OCI-LY1 (cell line): ENCODE measurements around the gene VLDLR.

ENCODE experiments used
- H2AFZ ChIP-seq: fragments of 200-600 bp; sonication (generic), shearing (Covaris generic); 2 replicates; pipeline ENCODE4 v1.6.0; 2014; ENCODE audit warnings: antibody characterized with exemption, mild to moderate bottlenecking, low read length
- H3F3A ChIP-seq: fragments of 200-600 bp; sonication (generic), shearing (Covaris generic); 2 replicates; pipeline ENCODE4 v1.6.0; 2014; ENCODE audit warnings: mild to moderate bottlenecking, antibody characterized with exemption, low read length, moderate library complexity; ENCODE audit not compliant: insufficient read depth
- H3K27ac ChIP-seq: fragments of 200-600 bp; sonication (generic); 2 replicates; pipeline ENCODE4 v1.5.1; 2014; ENCODE audit warnings: low read length, mixed run types, mild to moderate bottlenecking, low read depth; ENCODE audit not compliant: poor library complexity, severe bottlenecking
- H3K27me3 ChIP-seq: fragments of 200-600 bp; sonication (generic); 2 replicates; pipeline ENCODE4 v1.6.0; 2014; ENCODE audit warnings: antibody characterized with exemption, mild to moderate bottlenecking, low read length, moderate library complexity; ENCODE audit not compliant: insufficient read depth
- H3K36me3 ChIP-seq: fragments of 200-600 bp; sonication (generic); 2 replicates; pipeline ENCODE4 v1.6.1; 2014; ENCODE audit warnings: mild to moderate bottlenecking, antibody characterized with exemption, low read length, moderate library complexity, mixed read lengths; ENCODE audit not compliant: insufficient read depth
- H3K4me1 ChIP-seq: fragments of 200-600 bp; sonication (generic); 2 replicates; pipeline ENCODE4 v1.5.1; 2014; ENCODE audit warnings: mild to moderate bottlenecking, low read length, moderate library complexity; ENCODE audit not compliant: insufficient read depth, severe bottlenecking
- H3K4me2 ChIP-seq: fragments of 200-600 bp; sonication (generic), shearing (Covaris generic); 2 replicates; pipeline ENCODE4 v1.6.1; 2014; ENCODE audit warnings: low read length
- H3K4me3 ChIP-seq: fragments of 200-600 bp; sonication (generic); 2 replicates; pipeline ENCODE4 v1.5.1; 2014; ENCODE audit warnings: low read length, low read depth, mild to moderate bottlenecking, mixed read lengths; ENCODE audit not compliant: poor library complexity, severe bottlenecking
- H3K79me2 ChIP-seq: fragments of 200-600 bp; shearing (Covaris generic); 2 replicates; pipeline ENCODE4 v1.6.1; 2016; ENCODE audit warnings: mixed run types, low read length, mixed read lengths; ENCODE audit not compliant: insufficient read depth
- H3K9ac ChIP-seq: fragments of 200-600 bp; sonication (generic), shearing (Covaris generic); 2 replicates; pipeline ENCODE4 v1.6.1; 2014; ENCODE audit warnings: mild to moderate bottlenecking, low read length, mixed read lengths
- H3K9me2 ChIP-seq: fragments of 200-600 bp; sonication (generic), shearing (Covaris generic); 2 replicates; pipeline ENCODE4 v1.6.1; 2014; ENCODE audit warnings: low read depth, mild to moderate bottlenecking, low read length, mixed read lengths
- H3K9me3 ChIP-seq: fragments of 200-600 bp; shearing (Covaris generic); 2 replicates; pipeline ENCODE4 v1.6.1; 2014; ENCODE audit warnings: low read length, mixed read lengths
- H4K20me1 ChIP-seq: fragments of 200-600 bp; sonication (generic), shearing (Covaris generic); 2 replicates; pipeline ENCODE4 v1.6.0; 2016; ENCODE audit warnings: mild to moderate bottlenecking, low read length; ENCODE audit not compliant: insufficient read depth
- EZH2 ChIP-seq: fragments of 200-600 bp; sonication (generic), shearing (Covaris generic); IDR thresholded peaks from 2 replicates; pipeline ENCODE4 v1.8.0; 2017; ENCODE audit warnings: borderline replicate concordance, mixed run types, mild to moderate bottlenecking, antibody characterized with exemption, low read length, moderate library complexity, mixed read lengths
- TF ChIP-seq, protein P1 (sequence below): fragments of 200-600 bp; sonication (generic), shearing (Covaris generic); IDR thresholded peaks from 2 replicates; pipeline ENCODE4 v1.5.1; 2017; ENCODE audit warnings: mild to moderate bottlenecking, antibody characterized with exemption, low read length, moderate library complexity, mixed read lengths

VLDLR gene

DNA sequence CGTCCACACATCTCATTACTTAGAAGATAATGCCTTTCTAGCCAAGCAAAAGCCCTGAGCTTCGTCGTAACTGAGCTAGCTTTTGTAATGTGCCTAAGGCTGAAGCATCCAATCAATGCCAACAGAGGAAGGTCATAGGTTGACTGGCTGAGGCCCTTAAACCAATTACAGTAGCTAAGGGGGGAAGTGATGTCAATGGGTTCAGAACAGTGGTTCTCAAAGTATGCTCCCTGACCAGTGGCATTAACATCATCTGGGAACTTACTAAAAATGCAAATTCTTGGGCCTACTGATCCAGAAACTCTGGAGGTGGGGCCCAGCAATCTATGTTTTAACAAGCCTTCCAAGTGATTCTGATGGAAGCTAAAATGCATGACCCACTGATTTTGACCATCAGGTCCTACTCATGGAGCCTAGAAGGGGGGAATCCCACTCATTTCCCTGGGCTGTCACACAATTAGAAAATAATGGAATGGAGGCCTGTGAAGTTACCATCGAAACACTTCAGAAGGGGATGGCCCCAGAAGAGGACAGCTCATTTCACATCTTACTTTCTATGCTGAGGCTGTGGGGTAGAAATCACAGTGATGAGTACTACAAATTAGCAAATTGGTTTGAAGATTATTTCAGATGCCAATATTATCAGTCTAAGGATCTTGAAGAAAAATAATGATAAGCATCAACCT is 4.8 kb upstream of the VLDLR start:
- TF ChIP-seq, protein P1, sequence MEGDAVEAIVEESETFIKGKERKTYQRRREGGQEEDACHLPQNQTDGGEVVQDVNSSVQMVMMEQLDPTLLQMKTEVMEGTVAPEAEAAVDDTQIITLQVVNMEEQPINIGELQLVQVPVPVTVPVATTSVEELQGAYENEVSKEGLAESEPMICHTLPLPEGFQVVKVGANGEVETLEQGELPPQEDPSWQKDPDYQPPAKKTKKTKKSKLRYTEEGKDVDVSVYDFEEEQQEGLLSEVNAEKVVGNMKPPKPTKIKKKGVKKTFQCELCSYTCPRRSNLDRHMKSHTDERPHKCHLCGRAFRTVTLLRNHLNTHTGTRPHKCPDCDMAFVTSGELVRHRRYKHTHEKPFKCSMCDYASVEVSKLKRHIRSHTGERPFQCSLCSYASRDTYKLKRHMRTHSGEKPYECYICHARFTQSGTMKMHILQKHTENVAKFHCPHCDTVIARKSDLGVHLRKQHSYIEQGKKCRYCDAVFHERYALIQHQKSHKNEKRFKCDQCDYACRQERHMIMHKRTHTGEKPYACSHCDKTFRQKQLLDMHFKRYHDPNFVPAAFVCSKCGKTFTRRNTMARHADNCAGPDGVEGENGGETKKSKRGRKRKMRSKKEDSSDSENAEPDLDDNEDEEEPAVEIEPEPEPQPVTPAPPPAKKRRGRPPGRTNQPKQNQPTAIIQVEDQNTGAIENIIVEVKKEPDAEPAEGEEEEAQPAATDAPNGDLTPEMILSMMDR, result no peak
- no peak for TF ChIP-seq EZH2
- Histone ChIP-seq H3K9me2 (no peaks in the 10 kb centered on the region), H3K27me3 (no peaks in the 10 kb centered on the region), H3K36me3 (no peaks in the 10 kb centered on the region), H3K9ac (no peak overlapping the region), H3F3A (no peaks in the 10 kb centered on the region), H3K27ac (no peak overlapping the region), H3K4me1 (peaks cover 8% of the 10 kb centered on the region), H3K9me3 (no peaks in the 10 kb centered on the region), H3K4me3 (no peak overlapping the region), H4K20me1 (no peaks in the 10 kb centered on the region), H3K79me2 (no peaks in the 10 kb centered on the region), H2AFZ (no peak overlapping the region), H3K4me2 (no peak overlapping the region)

DNA sequence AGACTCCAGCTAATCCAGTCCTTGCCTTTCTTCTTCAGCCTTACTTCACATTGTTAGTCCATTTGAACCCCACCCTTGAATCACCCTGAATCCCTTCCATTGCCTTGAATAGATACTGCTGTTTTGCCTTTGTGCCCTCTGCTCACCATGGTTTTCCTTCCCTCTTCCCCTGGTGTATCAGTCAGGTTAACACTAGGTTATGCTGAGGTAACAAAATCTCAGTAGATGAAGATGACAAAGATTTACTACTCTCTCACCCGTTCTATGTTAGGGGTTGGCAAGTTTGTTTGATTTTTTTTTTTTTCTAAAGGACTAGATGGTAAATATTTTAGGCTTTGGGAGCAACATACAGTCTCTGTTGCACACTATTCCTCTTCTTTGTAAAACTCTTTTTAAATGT is 3.3 kb upstream of the VLDLR start:
- TF ChIP-seq EZH2, result no peak
- TF ChIP-seq, protein P1, result no peak
- Histone ChIP-seq H3K27ac (no peak overlapping the region), H3K4me1 (peaks cover 11% of the 10 kb centered on the region), H3K9me2 (no peaks in the 10 kb centered on the region), H3K9me3 (no peaks in the 10 kb centered on the region), H3K4me2 (no peak overlapping the region), H4K20me1 (no peaks in the 10 kb centered on the region), H3F3A (no peaks in the 10 kb centered on the region), H3K36me3 (no peaks in the 10 kb centered on the region), H3K9ac (no peak overlapping the region), H3K4me3 (no peak overlapping the region), H3K79me2 (no peaks in the 10 kb centered on the region), H2AFZ (no peak overlapping the region), H3K27me3 (no peaks in the 10 kb centered on the region)

- H3K27me3 ChIP-seq, result no peaks in the 10 kb centered on the region
- no peak overlapping the region for H3K27ac ChIP-seq
- H3K36me3 ChIP-seq, result no peaks in the 10 kb centered on the region
- no peaks in the 10 kb centered on the region for H3K9me2 ChIP-seq
- peaks cover 2% of the 10 kb centered on the region; the same call in 1 of the 2 replicates for H4K20me1 ChIP-seq
- peaks cover 11% of the 10 kb centered on the region for H3K4me1 ChIP-seq
- no peaks in the 10 kb centered on the region for H3F3A ChIP-seq
- H3K9me3 ChIP-seq, result no peaks in the 10 kb centered on the region
- H3K4me2 ChIP-seq, result peak overlapping the region; percentile 69
- H3K9ac ChIP-seq, result peak overlapping the region; percentile 63
- TF ChIP-seq EZH2, result no peak
- TF ChIP-seq, protein P1, result no peak
- peak overlapping the region; percentile 53; the same call in 1 of the 2 replicates for H2AFZ ChIP-seq
- peak overlapping the region; percentile 79 for H3K4me3 ChIP-seq
- no peaks in the 10 kb centered on the region for H3K79me2 ChIP-seq
Measured at GRCh38 chr9:2620919-2621721, 467 bp upstream of the VLDLR start.
